Hematopoietic multipotent progenitor cell treated with erythropoietin and hydrocortisone succinate and interleukin-3 and kit ligand, for 8 days (in vitro differentiated cells): ENCODE results near the gene PGGT1B.

Experiments
- DNase-seq: peaks from one replicate; pipeline ENCODE4 v3.0.0-alpha.2; 2015

PGGT1B gene

GRCh38 chr5:115179394-115180164, 83.1 kb downstream of the PGGT1B start:
- DNase-seq = no peak

DNA sequence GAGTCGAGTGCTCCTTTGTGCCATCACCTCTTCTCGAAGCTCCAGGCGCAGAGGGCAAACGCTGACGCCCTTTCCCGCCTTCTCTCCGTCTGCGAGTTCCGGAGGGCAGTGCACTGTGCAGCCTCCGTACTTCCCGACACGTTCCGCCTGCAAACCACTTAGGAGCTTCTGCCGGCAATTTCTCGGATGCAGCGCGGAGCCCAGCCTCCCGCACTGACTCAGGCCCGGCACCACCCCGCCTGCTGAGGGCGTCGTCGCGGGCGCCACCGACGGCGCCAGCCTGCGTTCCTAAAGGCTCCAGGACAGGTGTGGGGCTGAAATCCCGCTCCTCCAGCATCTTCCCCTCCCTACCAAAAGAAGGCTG, 83.7 kb downstream of the PGGT1B start:
- DNase-seq = no peak

DNA sequence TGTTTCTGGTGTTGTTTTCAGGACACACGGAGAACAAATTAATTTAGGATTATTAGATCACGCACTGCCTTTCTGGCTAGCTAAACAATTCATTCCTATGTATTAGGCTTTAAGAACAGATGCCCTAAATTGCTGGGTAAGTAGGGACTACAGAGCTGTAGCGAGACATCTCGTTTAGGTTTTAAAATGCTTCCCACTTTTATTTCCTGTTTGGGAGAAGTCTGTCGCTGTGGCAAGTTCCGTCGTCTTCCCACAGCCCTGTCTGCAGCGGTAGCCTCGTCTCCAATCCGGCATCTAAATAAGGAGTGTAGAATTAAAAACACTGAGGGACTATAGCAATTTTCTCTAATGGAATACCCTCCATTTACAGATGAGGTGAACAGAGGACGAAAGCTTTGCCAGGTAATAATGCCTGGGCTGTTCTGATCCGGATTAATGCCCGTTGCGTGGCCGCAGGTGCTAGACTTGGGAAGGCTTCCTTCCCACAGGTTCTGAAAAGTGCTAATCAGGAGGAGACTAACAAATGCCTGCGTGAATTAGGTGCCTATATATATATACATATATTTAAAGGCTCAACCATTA, 91.7 kb downstream of the PGGT1B start:
- DNase-seq = no peak

GRCh38 chr5:115170134-115170928, 92.3 kb downstream of the PGGT1B start:
- DNase-seq = no peak

DNA sequence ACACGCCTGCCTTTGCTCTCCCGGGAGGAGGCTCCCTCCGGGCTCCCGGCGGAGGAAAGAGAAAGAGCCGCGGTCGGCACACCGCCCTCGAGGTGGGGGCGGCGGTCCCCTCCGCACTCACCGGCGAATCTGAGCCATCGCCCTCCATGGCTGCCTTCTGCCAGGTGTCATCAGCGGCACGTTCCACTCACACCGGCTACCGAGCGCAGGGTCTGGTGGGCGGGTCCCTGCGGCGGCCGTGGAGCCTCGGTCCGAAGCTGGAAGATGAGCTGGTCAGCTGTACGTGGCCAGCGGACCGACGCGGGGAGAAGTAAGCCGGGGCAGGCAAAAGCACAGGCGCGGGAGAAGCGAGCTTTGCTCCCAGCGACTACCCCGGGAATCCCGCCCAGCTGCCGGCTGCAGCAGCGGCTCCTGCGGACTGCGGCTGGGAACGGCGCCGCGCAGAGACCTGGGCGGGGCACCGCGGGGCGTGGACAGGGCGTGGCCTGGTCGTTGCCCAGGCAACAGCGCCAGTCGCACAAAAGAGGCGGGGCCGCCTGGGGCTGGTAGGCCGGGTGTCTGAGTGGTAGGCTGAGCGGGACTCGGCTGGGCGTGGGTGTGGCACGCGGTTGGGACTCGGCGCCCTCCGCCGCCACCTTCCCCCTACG, 93.1 kb downstream of the PGGT1B start, which contains the start of gene TRIM36:
TRIM36 (minus strand) TSS at position 422 of the 647 bp plus-strand sequence; CDS start at position 148, 274 bp downstream.
- DNase-seq = peak; percentile 91

DNA sequence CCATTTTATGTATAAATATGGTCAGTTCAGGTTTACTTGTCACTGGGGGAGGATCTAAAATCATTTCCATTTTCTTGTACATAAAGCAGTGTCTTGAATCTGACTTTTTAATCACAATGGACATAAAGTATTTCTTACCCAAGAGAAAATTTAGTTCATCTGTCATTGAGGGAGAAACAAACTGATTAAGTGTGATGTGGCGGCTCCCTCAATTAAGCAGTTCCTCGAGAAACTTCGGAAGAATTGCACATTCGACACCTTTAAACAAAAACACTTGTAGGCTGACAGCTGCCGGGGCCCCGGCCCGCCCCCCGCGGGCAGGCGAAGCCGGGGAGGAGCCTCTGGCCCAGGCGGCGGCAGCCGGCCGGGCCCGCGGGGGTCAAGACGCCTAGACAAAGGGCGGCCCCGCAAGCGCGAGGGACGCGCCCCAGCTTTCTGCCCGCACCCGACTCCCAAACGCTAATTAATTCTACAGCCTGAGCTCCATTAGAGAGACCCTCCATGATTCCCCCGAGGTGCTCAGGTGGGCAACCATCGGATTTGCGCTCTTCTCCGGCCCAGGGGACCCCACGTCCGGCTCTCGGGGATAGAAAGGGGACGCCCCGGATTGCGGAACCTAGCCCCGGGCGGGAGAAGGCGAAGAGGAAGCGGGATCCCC, 93.7 kb downstream of the PGGT1B start:
- no peak for DNase-seq

DNA sequence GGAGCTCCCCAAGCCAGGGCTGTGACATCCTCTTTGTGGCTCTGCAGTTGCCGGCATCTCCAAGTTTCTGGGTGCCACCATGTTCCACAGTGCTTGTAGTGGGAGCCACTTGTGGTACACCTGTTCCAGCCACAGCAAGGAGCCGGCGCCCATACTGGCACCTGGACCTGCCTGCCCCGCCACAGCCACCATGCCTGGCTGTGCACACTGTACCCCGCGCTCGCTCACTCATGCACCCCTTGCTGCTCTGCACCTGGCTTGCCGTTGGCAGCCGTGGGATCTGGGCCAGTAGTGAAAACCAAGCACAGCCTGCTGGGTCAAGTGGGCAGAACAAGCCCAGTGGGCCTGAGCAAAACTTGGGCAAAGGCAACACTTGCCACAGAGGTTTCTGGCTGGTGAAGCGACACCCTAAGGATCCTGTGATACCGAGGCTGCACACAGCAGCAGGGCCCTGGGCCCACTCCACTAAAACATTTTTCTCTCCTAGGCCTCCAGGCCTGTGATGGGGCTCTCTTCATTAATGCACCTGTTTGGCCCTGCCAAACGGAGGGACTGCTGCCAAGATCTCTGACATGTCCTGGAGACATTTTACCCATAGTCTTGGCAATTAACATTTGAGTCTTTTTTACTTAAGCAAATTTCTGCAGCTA, 95.8 kb downstream of the PGGT1B start:
- no peak for DNase-seq

DNA sequence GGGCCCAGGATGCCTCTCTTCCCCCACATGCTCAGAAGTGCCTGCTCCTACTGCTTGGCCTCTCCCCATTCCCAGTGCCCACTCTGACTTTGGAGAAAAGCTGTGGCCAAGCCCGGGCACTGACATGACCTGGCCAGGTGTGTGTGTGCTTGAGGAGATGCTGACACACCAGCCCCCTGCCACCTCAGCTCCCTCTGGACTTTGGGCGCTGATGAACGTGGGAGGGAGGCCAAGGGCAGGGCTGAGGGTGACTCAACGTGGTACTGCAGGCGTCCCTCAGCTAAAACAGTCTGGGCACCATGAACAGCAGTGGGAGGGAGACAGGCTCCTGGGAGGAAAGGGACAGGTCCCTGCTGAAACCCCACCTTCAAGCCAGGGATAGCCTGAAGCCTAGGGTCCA, 96.9 kb downstream of the PGGT1B start:
- DNase-seq = no peak

- DNase-seq = no peak
Measured at GRCh38 chr5:115160975-115161475, 101.7 kb downstream of the PGGT1B start.
